SU-DHL-6 (cell line): Measurements from ENCODE around the gene ANKS1B.

Source experiments
- CTCF ChIP-seq: fragments of 200-600 bp; sonication (generic); IDR thresholded peaks from one replicate; pipeline ENCODE4 v1.5.1; 2017; ENCODE audit warnings: antibody characterized with exemption, mild to moderate bottlenecking, low read length, moderate library complexity; ENCODE audit not compliant: insufficient read depth, poor library complexity, severe bottlenecking
- EZH2phosphoT487 ChIP-seq: fragments of 200-600 bp; sonication (generic), shearing (Covaris generic); conservative IDR thresholded peaks from 2 replicates; pipeline ENCODE4 v1.6.1; 2018; ENCODE audit warnings: mild to moderate bottlenecking, antibody characterized with exemption, low read length, moderate library complexity, mixed read lengths

- TF ChIP-seq CTCF (no peak), EZH2phosphoT487 (no peak)
Observed at GRCh38 chr12:99122496-99122895, 862.2 kb downstream of the ANKS1B start.
